ENCODE results near the gene PADI3. TPM values are rescaled to one million over a fixed set of nuclear protein-coding genes. Genes with fewer than 3 reads are reported as not detected.
"Not testable (repeated sequence)": the region's sequence is repeated elsewhere in the genome, so short reads cannot be mapped to it uniquely, and the experiment has no call there.

PADI3 gene
- total and polyA plus RNA-seq, 2 of the 8 experiments (the other 6 are each of a cell fraction or from before 2014, with no cell fraction given), result 0.37 to 0.94 TPM

DNA sequence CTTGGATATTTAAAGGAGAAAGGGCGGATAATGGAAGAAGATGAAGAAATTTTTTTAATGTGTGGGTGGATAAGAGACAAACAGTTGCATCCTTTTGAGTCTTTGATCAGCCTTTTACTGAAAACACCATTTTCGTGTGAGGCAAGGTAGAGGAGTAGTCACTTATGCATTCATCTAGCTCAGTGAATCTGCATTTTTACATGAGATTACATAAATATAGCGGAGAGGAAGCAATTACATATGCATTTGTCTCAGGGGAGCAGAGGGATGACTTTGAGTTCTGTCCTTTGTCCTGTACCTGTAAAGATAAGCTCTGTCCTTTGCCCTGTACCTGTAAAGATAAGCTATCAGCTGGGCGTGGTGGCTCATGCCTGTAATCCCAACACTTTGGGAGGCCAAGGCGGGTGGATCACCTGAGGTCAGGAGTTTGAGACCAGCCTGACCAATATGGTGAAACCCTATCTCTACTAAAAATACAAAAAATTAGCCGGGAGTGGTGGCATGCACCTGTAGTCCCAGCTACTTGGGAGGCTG is 73.0 kb downstream of the PADI3 start:
- H3K36me3 ChIP-seq (ENCODE audit: control insufficient read depth in 2 of 4, insufficient read depth in 4 of 4, low read length in 3 of 4); H2AK5ac ChIP-seq (ENCODE audit: low read depth, low read length); H2BK5ac ChIP-seq (ENCODE audit: low read depth, low read length); H2BK15ac ChIP-seq (ENCODE audit: low read length); H3K27ac ChIP-seq (ENCODE audit: low read depth, low read length); H3K79me2 ChIP-seq (ENCODE audit: control insufficient read depth in 1 of 2, insufficient read depth in 2 of 2, low read length in 2 of 2); H2BK120ac ChIP-seq (replicated peaks; ENCODE audit: low read depth, low read length); H3K56ac ChIP-seq (replicated peaks; ENCODE audit: insufficient read length, low read depth, low read length); H4K8ac ChIP-seq (ENCODE audit: extremely low read depth, insufficient read depth, low read length); H3K4me1 ChIP-seq (replicated peaks in 1 of 4; ENCODE audit: control insufficient read depth in 3 of 4, insufficient read depth in 4 of 4, low read length in 3 of 4); H3K23ac ChIP-seq (ENCODE audit: insufficient read length); H4K91ac ChIP-seq (replicated peaks; ENCODE audit: insufficient read length, low read length); H3K9me3 ChIP-seq (ENCODE audit: insufficient read depth in 2 of 2, low read depth in 1 of 2, low read length in 1 of 2); H3K9ac ChIP-seq (replicated peaks in 1 of 4; ENCODE audit: extremely low read depth in 1 of 4, low read depth in 3 of 4, low read length in 3 of 4); H3K4ac ChIP-seq (replicated peaks; ENCODE audit: insufficient read length, low read depth, low read length); DNase-seq (ENCODE audit: low read depth in 1 of 2, low spot score in 2 of 2); H4K20me1 ChIP-seq (replicated peaks in 1 of 2; ENCODE audit: control insufficient read depth in 1 of 2, insufficient read depth in 2 of 2, low read length in 2 of 2); H3K4me3 ChIP-seq (ENCODE audit: extremely low read depth in 1 of 4, insufficient read depth in 2 of 4, low read depth in 3 of 4, low read length in 4 of 4); H3K14ac ChIP-seq (ENCODE audit: insufficient read length); H3K23me2 ChIP-seq (ENCODE audit: low read depth, low read length); H2BK20ac ChIP-seq (ENCODE audit: low read length); H3K18ac ChIP-seq (ENCODE audit: extremely low read depth, low read length); H3K27me3 ChIP-seq (replicated peaks in 1 of 4; ENCODE audit: control insufficient read depth in 3 of 4, extremely low read depth in 1 of 4, insufficient read depth in 3 of 4, low read length in 3 of 4); H3K4me2 ChIP-seq (ENCODE audit: insufficient read depth in 1 of 2, low read depth in 2 of 2, low read length in 2 of 2); H3K79me1 ChIP-seq (ENCODE audit: low read depth, low read length); H2BK12ac ChIP-seq (ENCODE audit: low read depth, low read length); H4K5ac ChIP-seq (ENCODE audit: insufficient read length, low read depth, low read length); H2AFZ ChIP-seq (ENCODE audit: low read length); FAIRE-seq: not testable (repeated sequence)
- 92 to 100% methylated on average over 1 to 6 of the region's 6 CpGs for WGBS, 2 experiments (ENCODE audit: extremely low coverage in 1 of 2, insufficient coverage in 1 of 2, insufficient read length in 1 of 2, insufficient replicate concordance in 2 of 2, low coverage in 1 of 2, low lambda C conversion rate in 2 of 2, missing lambda C conversion rate in 1 of 2)
- ChIA-PET CTCF (ENCODE audit: partially characterized antibody) (interaction anchor here (0.8 to 1.8 kb wide), 3 partner anchors 16 to 213 kb away, joined by 4 to 8 read pairs (median 6); no protein-coding TSS in a partner anchor), POLR2A (ENCODE audit: partially characterized antibody) (interaction anchor here (0.8 to 1.1 kb wide), 2 partner anchors 8 to 107 kb away, joined by 3 read pairs; no protein-coding TSS in a partner anchor)

Measured in H1 (cell line).